GM12864 (cell line): Measurements from ENCODE around the gene FFAR3.

ENCODE experiments used
- DNase-seq: peaks from one replicate; pipeline ENCODE4 v3.0.0-alpha.2; 2011; ENCODE audit warnings: low read depth
- H3K4me3 ChIP-seq: 2 replicates; pipeline ENCODE4 v1.5.1; 2011; ENCODE audit warnings: mild to moderate bottlenecking, low read depth, low read length, control low read depth
- TF ChIP-seq, protein P1 (sequence below): IDR thresholded peaks from 2 replicates; pipeline ENCODE4 v1.5.1; 2011; ENCODE audit warnings: low read depth, mild to moderate bottlenecking, moderate library complexity, low read length, control low read depth, inconsistent platforms; ENCODE audit errors: missing control alignments

The FFAR3 gene

DNA sequence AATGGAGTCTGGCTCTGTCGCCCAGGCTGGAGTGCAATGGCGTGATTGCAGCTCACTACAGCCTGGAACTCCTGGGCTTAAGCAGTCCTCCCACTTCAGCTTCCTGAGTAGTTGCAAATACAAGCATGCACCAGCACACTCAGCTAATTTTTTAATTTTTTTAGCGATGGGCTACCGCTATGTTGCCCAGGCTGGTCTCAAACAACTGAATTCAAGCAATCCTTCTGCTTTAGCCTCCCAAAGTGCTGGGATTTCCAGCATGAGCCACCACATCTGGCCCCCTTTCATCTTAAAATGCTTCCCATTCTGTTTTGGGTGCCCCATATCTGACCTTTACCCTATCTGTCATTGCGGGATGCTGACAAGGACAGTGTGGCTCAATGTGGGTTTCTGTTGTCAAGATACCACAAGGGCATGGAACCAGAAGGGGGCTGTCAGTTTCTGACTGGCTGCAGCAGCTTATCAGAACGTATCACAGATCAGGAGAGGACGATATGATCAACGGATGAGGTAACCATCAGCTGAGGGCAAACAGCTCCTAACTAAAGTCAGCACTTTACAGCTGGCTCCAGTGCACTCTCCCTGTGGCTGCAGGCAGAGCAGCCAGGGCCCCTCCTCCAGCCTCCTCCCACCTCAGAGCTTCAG is 45.0 kb downstream of the FFAR3 start:
- DNase-seq = no peak
- TF ChIP-seq, protein P1, sequence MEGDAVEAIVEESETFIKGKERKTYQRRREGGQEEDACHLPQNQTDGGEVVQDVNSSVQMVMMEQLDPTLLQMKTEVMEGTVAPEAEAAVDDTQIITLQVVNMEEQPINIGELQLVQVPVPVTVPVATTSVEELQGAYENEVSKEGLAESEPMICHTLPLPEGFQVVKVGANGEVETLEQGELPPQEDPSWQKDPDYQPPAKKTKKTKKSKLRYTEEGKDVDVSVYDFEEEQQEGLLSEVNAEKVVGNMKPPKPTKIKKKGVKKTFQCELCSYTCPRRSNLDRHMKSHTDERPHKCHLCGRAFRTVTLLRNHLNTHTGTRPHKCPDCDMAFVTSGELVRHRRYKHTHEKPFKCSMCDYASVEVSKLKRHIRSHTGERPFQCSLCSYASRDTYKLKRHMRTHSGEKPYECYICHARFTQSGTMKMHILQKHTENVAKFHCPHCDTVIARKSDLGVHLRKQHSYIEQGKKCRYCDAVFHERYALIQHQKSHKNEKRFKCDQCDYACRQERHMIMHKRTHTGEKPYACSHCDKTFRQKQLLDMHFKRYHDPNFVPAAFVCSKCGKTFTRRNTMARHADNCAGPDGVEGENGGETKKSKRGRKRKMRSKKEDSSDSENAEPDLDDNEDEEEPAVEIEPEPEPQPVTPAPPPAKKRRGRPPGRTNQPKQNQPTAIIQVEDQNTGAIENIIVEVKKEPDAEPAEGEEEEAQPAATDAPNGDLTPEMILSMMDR = no peak
- no peak overlapping the region for H3K4me3 ChIP-seq

DNA sequence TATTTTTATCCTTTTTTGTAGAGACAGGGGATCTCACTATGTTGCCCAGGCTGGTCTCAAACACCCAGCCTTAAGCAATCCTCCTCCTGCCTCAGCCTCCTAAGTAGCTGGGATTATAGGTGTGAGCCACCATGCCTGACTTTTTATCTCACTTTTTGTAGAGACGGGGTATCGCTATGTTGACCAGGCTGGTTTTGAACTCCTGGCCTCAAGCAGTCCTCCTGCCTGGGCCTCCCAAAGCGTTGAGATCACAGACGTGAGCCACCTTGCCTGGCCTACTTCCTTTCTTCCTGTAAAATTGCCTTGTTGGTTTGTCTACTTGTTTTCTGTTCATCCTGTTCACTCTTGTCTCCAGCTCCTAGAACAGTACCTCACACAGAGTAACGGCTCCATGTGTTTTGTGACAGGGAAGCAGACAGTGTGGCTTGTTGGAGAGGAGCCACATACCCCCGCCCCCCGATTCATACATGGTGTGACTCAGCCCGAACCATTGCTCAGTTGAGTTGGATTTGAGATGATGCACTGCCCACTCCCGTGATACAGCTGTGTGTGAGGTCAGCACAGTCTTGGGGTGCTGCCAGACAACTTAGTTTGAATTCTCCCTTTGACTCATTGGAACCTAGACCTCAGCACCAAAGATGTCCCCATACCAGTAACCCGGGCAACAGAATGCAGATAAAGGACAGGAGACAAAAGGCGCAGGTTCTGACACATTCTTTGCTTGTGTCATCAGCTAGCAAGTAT is 46.8 kb downstream of the FFAR3 start:
- TF ChIP-seq, protein P1 = no peak
- peak; percentile 79 for DNase-seq
- no peak overlapping the region for H3K4me3 ChIP-seq

DNA sequence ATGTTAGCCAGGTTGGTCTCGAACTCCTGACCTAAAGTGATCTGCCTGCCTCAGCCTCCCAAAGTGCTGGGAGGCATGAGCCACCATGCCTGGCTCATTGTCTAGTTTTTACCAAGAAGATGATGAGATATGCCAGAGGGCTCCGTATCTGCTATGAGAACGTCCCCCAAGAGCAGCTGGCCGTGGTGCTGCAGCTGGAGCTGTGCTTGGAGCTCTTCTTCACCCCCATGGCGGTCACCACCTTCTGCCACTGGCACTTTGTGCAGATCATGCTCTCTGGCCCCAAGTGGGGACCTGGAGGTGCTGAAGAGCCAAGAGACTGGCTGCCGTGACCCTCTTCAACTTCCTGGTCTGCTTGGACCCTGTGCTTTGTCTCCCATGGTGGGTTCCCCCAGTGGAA is 49.4 kb downstream of the FFAR3 start:
- TF ChIP-seq, protein P1 = no peak
- DNase-seq = no peak
- H3K4me3 ChIP-seq = no peak overlapping the region

DNA sequence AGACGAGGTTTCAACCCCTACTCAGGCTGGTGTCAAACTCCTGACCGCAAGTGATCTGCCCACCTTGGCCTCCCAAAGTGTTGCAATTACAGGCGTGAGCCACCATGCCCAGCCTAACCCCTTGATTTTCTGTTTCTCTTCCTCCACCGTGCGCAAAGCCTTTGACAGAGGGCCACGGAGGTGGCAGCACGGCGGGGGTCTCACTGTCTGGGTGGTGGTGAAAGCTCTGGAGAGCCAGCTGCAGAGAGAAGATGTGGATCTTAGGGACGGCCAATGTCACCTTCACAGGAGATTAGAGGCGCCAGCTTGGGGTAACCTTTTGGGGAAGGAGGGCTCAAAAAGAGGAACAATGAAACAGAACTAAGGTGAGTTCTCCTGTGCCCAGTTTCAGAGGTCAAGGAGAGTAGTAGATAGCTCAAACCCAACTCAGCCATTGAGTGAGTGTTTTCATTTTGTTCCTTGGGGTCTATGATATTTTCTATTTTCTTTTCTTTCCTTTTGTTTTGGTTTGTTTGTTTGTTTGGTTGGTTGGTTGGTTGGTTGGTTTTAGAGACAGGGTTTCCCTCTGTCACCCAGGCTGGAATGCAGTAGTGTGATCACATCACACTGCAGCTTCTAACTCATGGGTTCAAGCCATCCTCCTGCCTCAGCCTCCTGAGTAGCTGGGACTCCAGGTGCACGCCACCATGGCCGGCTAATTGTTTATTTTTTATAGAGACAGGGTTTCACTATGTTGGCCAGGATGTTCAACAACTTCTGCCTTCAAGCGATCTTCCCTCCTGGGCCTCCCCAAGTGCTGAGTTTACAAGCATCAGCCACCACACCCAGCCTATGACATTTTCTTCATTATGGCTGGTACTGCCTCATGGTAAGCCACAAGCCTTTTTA is 50.3 kb downstream of the FFAR3 start:
- peak; percentile 76 for DNase-seq
- TF ChIP-seq, protein P1 = no peak
- peak overlapping the region; percentile 4; the same call in 1 of the 2 replicates for H3K4me3 ChIP-seq

DNA sequence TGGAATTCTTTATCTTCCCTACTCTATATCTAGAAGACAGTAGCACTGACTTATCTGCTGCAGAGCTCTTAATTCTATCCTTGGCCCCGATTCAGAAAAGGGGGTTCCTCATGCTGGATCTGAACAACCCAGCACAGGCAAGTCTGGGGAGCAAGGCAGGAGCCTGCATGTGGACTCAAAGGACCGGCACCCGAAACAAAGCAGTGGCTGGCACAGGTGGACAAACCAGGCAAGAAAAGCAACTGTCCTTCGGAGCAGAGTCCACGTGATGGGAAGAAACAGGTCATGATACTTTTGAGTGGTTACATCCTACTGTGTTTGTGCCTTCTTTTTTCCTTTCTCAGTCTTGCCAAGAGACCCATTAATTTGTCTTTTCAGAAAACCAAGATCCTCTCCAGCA is 50.9 kb downstream of the FFAR3 start:
- peak overlapping the region; percentile 4; the same call in 1 of the 2 replicates for H3K4me3 ChIP-seq
- TF ChIP-seq, protein P1 = no peak
- DNase-seq = no peak
